Measurements from ENCODE around the gene DDOST.

- TF ChIP-seq CTCF (IDR thresholded peaks at IDR 0.05; ENCODE audit: low read depth, low read length) (peak; percentile 73), POLR2A (IDR thresholded peaks at IDR 0.05; ENCODE audit: extremely low read depth, insufficient read length) (no peak)
Observed at GRCh38 chr1:20696397-20697333, 35.5 kb upstream of the DDOST start.
